Hepatocyte (in vitro differentiated cells): ENCODE data around the gene PRKG1. TPM values are rescaled to one million over a fixed set of nuclear protein-coding genes. Genes with fewer than 3 reads are reported as not detected.

Experiments used
- DNase-seq: peaks from one replicate; pipeline ENCODE4 v3.0.0-alpha.2; 2016; ENCODE audit warnings: low spot score
- H2AFZ ChIP-seq: fragments of 200-600 bp; sonication (generic); 2 replicates; pipeline ENCODE4 v1.6.0; 2016; ENCODE audit warnings: antibody characterized with exemption, mild to moderate bottlenecking
- H3K27ac ChIP-seq: fragments of 200-600 bp; sonication (generic); 2 replicates; pipeline ENCODE4 v1.5.1; 2016; ENCODE audit warnings: mild to moderate bottlenecking
- H3K27me3 ChIP-seq: fragments of 200-600 bp; sonication (generic); 2 replicates; pipeline ENCODE4 v1.6.1; 2016
- H3K36me3 ChIP-seq: fragments of 200-600 bp; sonication (generic); replicated peaks from 2 replicates; pipeline ENCODE4 v1.5.1; 2016; ENCODE audit warnings: low read depth; ENCODE audit not compliant: insufficient read depth
- H3K4me1 ChIP-seq: fragments of 200-600 bp; sonication (generic); 2 replicates; pipeline ENCODE4 v1.5.1; 2016; ENCODE audit warnings: mild to moderate bottlenecking, moderate library complexity; ENCODE audit not compliant: insufficient read depth
- H3K4me2 ChIP-seq: fragments of 200-600 bp; sonication (generic); 2 replicates; pipeline ENCODE4 v1.6.0; 2016
- H3K4me3 ChIP-seq: fragments of 200-600 bp; sonication (generic); 2 replicates; pipeline ENCODE4 v1.5.1; 2016; ENCODE audit warnings: mild to moderate bottlenecking
- H3K79me2 ChIP-seq: fragments of 200-600 bp; sonication (generic); 2 replicates; pipeline ENCODE4 v1.6.0; 2017; ENCODE audit warnings: mild to moderate bottlenecking
- H3K9me2 ChIP-seq: fragments of 200-600 bp; sonication (generic); replicated peaks from 2 replicates; pipeline ENCODE4 v1.6.0; 2017; ENCODE audit warnings: mild to moderate bottlenecking; ENCODE audit not compliant: insufficient read depth
- H3K9me3 ChIP-seq: fragments of 200-600 bp; sonication (generic); 2 replicates; pipeline ENCODE4 v1.5.1; 2016; ENCODE audit warnings: low read depth, mild to moderate bottlenecking
- H4K20me1 ChIP-seq: fragments of 200-600 bp; sonication (generic); 2 replicates; pipeline ENCODE4 v1.6.0; 2016; ENCODE audit warnings: mild to moderate bottlenecking; ENCODE audit not compliant: insufficient read depth, poor library complexity, severe bottlenecking
- EZH2 ChIP-seq: fragments of 200-600 bp; sonication (generic); IDR thresholded peaks from 2 replicates; pipeline ENCODE4 v1.6.1; 2016; ENCODE audit warnings: antibody characterized with exemption, mild to moderate bottlenecking, borderline replicate concordance
- EZH2phosphoT487 ChIP-seq: fragments of 200-600 bp; sonication (generic); IDR thresholded peaks from one replicate; pipeline ENCODE4 v1.6.1; 2018; ENCODE audit warnings: antibody characterized with exemption, mild to moderate bottlenecking, low read depth, moderate library complexity; ENCODE audit not compliant: unreplicated experiment, severe bottlenecking
- WGBS: methylation state at CpG from one replicate; pipeline ENCODE4 v1.1.6; 2016; ENCODE audit warnings: low lambda C conversion rate; ENCODE audit errors: missing lambda C conversion rate; 5-methylcytosine and 5-hydroxymethylcytosine counted together
- polyA plus RNA-seq: library from polyadenylated mRNA; unstranded; fragments of >200 nt; fragmentation: Nextera tagmentation; extraction: Ambion mirVana; gene quantifications from 2 replicates; pipeline ENCODE4 v1.2.1, GENCODE V29; 2016
- total RNA-seq: library from RNA; depleted of rRNA; stranded (reverse); fragments of >200 nt; gene quantifications from 2 replicates; pipeline ENCODE4 v1.2.3, GENCODE V29; 2014
- TF ChIP-seq, protein P1 (sequence below): fragments of 200-600 bp; sonication (generic); IDR thresholded peaks from 2 replicates; pipeline ENCODE4 v1.5.1; 2016; ENCODE audit warnings: antibody characterized with exemption, mild to moderate bottlenecking; ENCODE audit not compliant: poor library complexity

The PRKG1 gene
- total and polyA plus RNA-seq, 2 experiments from 2014 or later = 4.0 to 8.1 TPM

DNA sequence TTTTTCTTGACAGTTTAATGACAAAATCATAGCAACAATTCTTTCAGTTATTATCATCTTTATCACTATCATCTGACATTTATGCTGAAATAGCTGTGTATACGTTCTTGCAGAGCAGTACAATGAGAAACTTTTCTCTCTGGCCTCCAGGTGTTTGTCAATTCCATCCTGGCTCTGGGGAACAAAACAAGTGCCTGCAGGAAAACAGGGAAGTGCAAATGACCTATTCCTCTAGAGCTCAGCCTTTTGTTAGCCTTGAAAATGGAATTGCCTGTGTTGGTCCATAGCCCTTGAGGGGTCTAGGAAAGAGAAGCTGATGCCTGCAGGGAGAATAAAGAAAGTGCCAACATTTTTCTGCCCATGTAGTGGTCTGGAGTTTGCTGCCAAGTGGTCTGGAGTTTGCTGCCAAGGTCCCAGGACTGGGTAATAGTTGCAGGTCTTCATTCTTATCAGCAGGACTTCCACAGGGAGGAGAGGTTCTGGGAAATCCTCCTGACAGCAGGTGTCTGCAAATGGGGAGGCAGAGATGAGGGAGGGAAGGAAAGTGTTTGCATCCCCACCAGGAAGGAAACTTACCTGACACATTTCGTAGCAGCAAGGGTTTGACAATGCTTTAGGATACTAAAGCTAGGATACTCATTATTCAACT is 635.2 kb downstream of the PRKG1 start:
- Histone ChIP-seq H3K9me3 (no peaks in the 10 kb centered on the region), H3K27ac (no peak overlapping the region), H3K9me2 (no peaks in the 10 kb centered on the region), H3K79me2 (no peaks in the 10 kb centered on the region), H3K4me1 (no peaks in the 10 kb centered on the region), H3K27me3 (no peaks in the 10 kb centered on the region), H3K4me3 (no peak overlapping the region), H3K36me3 (no peaks in the 10 kb centered on the region), H3K4me2 (no peak overlapping the region), H4K20me1 (no peaks in the 10 kb centered on the region), H2AFZ (no peak overlapping the region)
- DNase-seq = no peak
- TF ChIP-seq EZH2phosphoT487 = no peak
- TF ChIP-seq, protein P1, sequence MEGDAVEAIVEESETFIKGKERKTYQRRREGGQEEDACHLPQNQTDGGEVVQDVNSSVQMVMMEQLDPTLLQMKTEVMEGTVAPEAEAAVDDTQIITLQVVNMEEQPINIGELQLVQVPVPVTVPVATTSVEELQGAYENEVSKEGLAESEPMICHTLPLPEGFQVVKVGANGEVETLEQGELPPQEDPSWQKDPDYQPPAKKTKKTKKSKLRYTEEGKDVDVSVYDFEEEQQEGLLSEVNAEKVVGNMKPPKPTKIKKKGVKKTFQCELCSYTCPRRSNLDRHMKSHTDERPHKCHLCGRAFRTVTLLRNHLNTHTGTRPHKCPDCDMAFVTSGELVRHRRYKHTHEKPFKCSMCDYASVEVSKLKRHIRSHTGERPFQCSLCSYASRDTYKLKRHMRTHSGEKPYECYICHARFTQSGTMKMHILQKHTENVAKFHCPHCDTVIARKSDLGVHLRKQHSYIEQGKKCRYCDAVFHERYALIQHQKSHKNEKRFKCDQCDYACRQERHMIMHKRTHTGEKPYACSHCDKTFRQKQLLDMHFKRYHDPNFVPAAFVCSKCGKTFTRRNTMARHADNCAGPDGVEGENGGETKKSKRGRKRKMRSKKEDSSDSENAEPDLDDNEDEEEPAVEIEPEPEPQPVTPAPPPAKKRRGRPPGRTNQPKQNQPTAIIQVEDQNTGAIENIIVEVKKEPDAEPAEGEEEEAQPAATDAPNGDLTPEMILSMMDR = no peak
- no peak for TF ChIP-seq EZH2
- 74% methylated on average over 2 of the region's 2 CpGs for WGBS

DNA sequence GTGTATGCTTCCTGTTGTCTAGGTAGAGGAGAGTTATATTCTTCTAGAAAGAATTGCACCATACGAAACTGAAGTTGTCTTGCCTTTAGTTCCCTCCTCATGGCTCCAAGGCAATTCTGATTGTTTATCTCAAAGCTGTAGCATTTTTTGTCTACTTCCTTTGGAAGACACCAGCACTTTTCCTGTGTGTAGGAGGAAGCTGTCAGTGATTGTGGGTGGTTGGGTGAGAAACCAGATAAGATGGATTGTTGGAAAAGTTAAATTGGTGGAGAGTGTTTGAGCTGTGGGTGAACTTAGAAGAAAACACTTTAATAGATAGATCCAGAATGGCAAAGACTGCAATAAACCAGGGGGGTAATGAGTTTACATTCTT is 637.2 kb downstream of the PRKG1 start:
- WGBS = 86% methylated on average over 1 of the region's 1 CpG
- H3K4me3 ChIP-seq = no peak overlapping the region
- no peaks in the 10 kb centered on the region for H3K9me2 ChIP-seq
- H3K27me3 ChIP-seq = no peaks in the 10 kb centered on the region
- no peak overlapping the region for H2AFZ ChIP-seq
- DNase-seq = no peak
- H3K36me3 ChIP-seq = no peaks in the 10 kb centered on the region
- TF ChIP-seq EZH2phosphoT487 (no peak), EZH2 (no peak)
- TF ChIP-seq, protein P1 = no peak
- no peaks in the 10 kb centered on the region for H4K20me1 ChIP-seq
- H3K4me2 ChIP-seq = no peak overlapping the region
- H3K4me1 ChIP-seq = no peaks in the 10 kb centered on the region
- no peaks in the 10 kb centered on the region for H3K79me2 ChIP-seq
- no peaks in the 10 kb centered on the region for H3K9me3 ChIP-seq
- no peak overlapping the region for H3K27ac ChIP-seq

DNA sequence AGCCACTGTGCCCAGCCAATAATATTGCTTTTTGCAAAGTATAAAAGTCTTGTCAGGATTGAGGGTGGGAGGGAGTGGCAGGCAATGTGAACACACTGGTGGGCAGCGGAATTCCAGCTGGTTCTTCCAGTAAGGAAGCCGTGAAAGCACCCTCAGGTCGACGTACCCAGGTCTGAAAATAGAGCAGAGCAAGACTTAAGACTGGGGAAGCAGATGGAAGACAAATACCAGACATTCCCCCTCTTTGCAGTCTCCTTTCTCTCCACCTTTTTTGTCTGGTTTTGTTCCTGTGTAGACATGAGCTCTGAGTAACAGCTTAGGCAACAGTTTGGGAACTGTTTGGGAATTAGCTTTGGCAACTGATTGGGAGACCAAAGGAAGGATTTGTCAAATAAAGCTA is 642.7 kb downstream of the PRKG1 start:
- H2AFZ ChIP-seq = no peak overlapping the region
- H3K27ac ChIP-seq = no peak overlapping the region
- no peak overlapping the region for H3K4me2 ChIP-seq
- H3K27me3 ChIP-seq = no peaks in the 10 kb centered on the region
- 67% methylated on average over 4 of the region's 4 CpGs for WGBS
- no peak for TF ChIP-seq EZH2
- TF ChIP-seq EZH2phosphoT487 = no peak
- TF ChIP-seq, protein P1 = no peak
- no peaks in the 10 kb centered on the region for H4K20me1 ChIP-seq
- H3K79me2 ChIP-seq = no peaks in the 10 kb centered on the region
- no peaks in the 10 kb centered on the region for H3K4me1 ChIP-seq
- no peaks in the 10 kb centered on the region for H3K9me2 ChIP-seq
- H3K4me3 ChIP-seq = no peak overlapping the region
- DNase-seq = no peak
- no peaks in the 10 kb centered on the region for H3K36me3 ChIP-seq
- H3K9me3 ChIP-seq = no peaks in the 10 kb centered on the region

DNA sequence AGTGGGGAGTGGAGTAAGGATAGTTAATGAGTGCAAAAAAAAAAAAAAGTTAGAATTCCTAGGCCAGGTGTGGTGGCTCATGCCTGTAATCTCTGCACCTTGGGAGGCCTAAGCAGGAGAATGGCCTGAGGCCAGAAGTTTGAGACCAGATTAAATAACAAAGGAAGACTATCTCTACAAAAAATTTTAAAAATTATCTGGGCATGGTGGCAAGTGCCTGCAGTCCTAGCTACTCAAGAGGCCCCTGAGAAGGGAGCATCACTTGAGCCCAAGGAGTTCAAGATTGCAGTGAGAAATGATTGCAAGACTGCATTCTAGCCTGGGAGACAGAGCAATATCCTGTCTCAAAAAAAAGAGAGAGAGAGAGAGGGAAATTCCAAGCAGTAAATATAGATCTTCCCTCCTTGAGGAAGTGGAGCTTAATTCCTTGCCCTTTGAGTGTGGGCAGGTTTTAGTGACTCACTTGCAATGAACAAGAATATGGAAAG is 644.6 kb downstream of the PRKG1 start:
- H3K4me2 ChIP-seq = no peak overlapping the region
- H4K20me1 ChIP-seq = no peaks in the 10 kb centered on the region
- DNase-seq = peak; percentile 13
- no peak overlapping the region for H2AFZ ChIP-seq
- H3K9me3 ChIP-seq = no peaks in the 10 kb centered on the region
- no peaks in the 10 kb centered on the region for H3K79me2 ChIP-seq
- TF ChIP-seq EZH2 = no peak
- no peak for TF ChIP-seq EZH2phosphoT487
- TF ChIP-seq, protein P1 = no peak
- no peaks in the 10 kb centered on the region for H3K4me1 ChIP-seq
- no peaks in the 10 kb centered on the region for H3K36me3 ChIP-seq
- H3K4me3 ChIP-seq = no peak overlapping the region
- no peaks in the 10 kb centered on the region for H3K9me2 ChIP-seq
- H3K27ac ChIP-seq = no peak overlapping the region
- no peaks in the 10 kb centered on the region for H3K27me3 ChIP-seq
